Chondrocyte (in vitro differentiated cells): ENCODE data around the gene XAGE3. TPM values are rescaled to one million over a fixed set of nuclear protein-coding genes. Genes with fewer than 3 reads are reported as not detected.
"Not testable (repeated sequence)": the region's sequence is repeated elsewhere in the genome, so short reads cannot be mapped to it uniquely, and the experiment has no call there.

Source experiments
- DNase-seq: peaks from one replicate; pipeline ENCODE4 v3.0.0; 2021; ENCODE audit warnings: mixed read lengths, low spot score
- H3K27ac Mint-ChIP-seq: one replicate; pipeline ENCODE4 v1.8.0; 2021; ENCODE audit warnings: mild to moderate bottlenecking, moderate library complexity, mixed read lengths; ENCODE audit not compliant: unreplicated experiment
- H3K27me3 Mint-ChIP-seq: 2 replicates; pipeline ENCODE4 v1.8.0; 2021; ENCODE audit warnings: low read depth, mixed read lengths
- H3K36me3 Mint-ChIP-seq: 2 replicates; pipeline ENCODE4 v1.8.0; 2021; ENCODE audit warnings: low read depth, mixed read lengths
- H3K4me1 Mint-ChIP-seq: 2 replicates; pipeline ENCODE4 v1.8.0; 2021; ENCODE audit warnings: low read depth, mild to moderate bottlenecking, mixed read lengths
- H3K4me3 Mint-ChIP-seq: one replicate; pipeline ENCODE4 v1.8.0; 2021; ENCODE audit warnings: mild to moderate bottlenecking, moderate library complexity, mixed read lengths; ENCODE audit not compliant: unreplicated experiment
- H3K9me3 Mint-ChIP-seq: 2 replicates; pipeline ENCODE4 v1.8.0; 2021; ENCODE audit warnings: low read depth, mixed read lengths
- long read RNA-seq: library from polyadenylated mRNA; stranded (forward); transcript quantifications from one replicate; pipeline ENCODE4 v2.0.0, GENCODE V29; 2021
- total RNA-seq: library from RNA; stranded (reverse); gene quantifications from 3 replicates; pipeline ENCODE4 v1.2.1, GENCODE V29; 2021
- TF ChIP-seq, protein P1 (sequence below): fragments of 200-600 bp; sonication (generic); IDR thresholded peaks from 2 replicates; pipeline ENCODE4 v1.5.0; 2021; ENCODE audit warnings: antibody characterized with exemption, mild to moderate bottlenecking, moderate library complexity

XAGE3 gene
- total RNA-seq = not detected in 3 replicates
- long read RNA-seq = 0 reads

DNA sequence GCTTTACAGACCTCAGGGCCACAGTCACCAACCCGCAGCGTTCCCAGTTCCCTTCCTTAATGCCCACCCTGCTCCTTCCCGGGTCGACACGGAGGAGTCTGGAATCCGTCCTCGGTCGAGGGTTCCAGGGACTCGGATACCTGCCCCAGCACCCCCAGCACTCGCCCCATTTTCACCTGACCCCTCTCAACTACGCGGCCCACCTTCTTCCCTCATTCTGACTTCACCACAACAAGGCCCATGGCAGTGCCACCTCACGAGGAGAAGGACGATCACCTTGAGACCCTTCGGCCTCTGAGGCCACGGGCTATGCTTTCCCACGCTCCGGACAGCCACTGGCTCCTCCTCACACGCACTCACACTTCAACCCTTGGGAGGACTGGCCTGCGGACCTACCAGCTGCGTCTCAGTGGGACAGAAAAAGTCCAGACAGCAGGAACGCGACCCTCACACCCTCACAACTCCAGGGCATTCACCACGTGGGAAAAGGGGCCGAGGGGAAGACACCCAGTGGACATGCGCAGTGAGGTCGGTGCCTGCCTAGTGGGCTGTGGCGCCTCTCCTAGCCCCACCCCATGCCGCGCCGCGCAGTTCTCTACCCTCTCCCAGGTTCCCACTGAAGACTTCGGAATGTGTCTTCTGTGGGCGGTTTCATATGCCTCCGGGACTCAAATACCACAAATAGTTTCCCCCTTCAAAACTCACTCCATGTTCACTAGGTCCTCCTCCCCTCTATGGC, at the start of gene XAGE3:
XAGE3 (minus strand) TSS at position 474 of the 739 bp plus-strand sequence. CDS start 950 bp downstream, outside the sequence.
- no peak for DNase-seq
- H3K4me3 Mint-ChIP-seq = no peak within 1 kb of the TSS
- H3K36me3 Mint-ChIP-seq = no peaks in the 10 kb centered on the region
- H3K27me3 Mint-ChIP-seq = peaks cover 10% of the 10 kb centered on the region
- TF ChIP-seq, protein P1, sequence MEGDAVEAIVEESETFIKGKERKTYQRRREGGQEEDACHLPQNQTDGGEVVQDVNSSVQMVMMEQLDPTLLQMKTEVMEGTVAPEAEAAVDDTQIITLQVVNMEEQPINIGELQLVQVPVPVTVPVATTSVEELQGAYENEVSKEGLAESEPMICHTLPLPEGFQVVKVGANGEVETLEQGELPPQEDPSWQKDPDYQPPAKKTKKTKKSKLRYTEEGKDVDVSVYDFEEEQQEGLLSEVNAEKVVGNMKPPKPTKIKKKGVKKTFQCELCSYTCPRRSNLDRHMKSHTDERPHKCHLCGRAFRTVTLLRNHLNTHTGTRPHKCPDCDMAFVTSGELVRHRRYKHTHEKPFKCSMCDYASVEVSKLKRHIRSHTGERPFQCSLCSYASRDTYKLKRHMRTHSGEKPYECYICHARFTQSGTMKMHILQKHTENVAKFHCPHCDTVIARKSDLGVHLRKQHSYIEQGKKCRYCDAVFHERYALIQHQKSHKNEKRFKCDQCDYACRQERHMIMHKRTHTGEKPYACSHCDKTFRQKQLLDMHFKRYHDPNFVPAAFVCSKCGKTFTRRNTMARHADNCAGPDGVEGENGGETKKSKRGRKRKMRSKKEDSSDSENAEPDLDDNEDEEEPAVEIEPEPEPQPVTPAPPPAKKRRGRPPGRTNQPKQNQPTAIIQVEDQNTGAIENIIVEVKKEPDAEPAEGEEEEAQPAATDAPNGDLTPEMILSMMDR = no peak
- H3K4me1 Mint-ChIP-seq = no peaks in the 10 kb centered on the region
- no peak within 1 kb of the TSS for H3K27ac Mint-ChIP-seq
- peaks cover 7% of the 10 kb centered on the region for H3K9me3 Mint-ChIP-seq

GRCh38 chrX:52914704-52915103, 46.8 kb upstream of the XAGE3 start:
- not testable (repeated sequence) for H3K4me1 Mint-ChIP-seq, H3K4me3 Mint-ChIP-seq, H3K9me3 Mint-ChIP-seq, DNase-seq, H3K27ac Mint-ChIP-seq, H3K36me3 Mint-ChIP-seq, H3K27me3 Mint-ChIP-seq

DNA sequence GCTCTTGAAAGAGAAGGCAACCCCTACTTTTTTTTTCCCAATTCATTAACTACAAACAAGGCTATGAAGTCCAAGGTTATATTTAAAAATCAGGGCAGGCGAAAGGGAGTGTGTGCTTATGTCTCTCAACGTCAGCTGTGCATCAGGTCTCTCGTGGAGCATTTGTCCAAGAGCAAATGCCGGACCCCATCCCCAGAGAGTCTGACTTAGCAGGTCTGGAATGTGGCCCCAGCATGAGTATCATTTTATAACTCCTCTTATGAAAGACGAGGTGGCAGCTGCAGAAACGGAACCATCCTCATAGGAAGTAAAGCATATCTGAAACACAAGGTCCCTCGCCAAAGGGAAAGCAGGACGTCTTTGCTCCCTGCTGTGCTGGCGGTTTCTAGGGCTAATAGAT, 45.8 kb upstream of the XAGE3 start:
- not testable (repeated sequence) for H3K36me3 Mint-ChIP-seq

GRCh38 chrX:52909313-52909969, 41.6 kb upstream of the XAGE3 start:
- H3K27ac Mint-ChIP-seq, H3K4me1 Mint-ChIP-seq, H3K4me3 Mint-ChIP-seq, H3K36me3 Mint-ChIP-seq, H3K9me3 Mint-ChIP-seq, H3K27me3 Mint-ChIP-seq, DNase-seq: not testable (repeated sequence)

More for the DNA sequence above, 45.8 kb upstream of the XAGE3 start:
- H3K9me3 Mint-ChIP-seq, H3K4me3 Mint-ChIP-seq, DNase-seq, H3K27ac Mint-ChIP-seq, H3K4me1 Mint-ChIP-seq, H3K27me3 Mint-ChIP-seq: not testable (repeated sequence)

DNA sequence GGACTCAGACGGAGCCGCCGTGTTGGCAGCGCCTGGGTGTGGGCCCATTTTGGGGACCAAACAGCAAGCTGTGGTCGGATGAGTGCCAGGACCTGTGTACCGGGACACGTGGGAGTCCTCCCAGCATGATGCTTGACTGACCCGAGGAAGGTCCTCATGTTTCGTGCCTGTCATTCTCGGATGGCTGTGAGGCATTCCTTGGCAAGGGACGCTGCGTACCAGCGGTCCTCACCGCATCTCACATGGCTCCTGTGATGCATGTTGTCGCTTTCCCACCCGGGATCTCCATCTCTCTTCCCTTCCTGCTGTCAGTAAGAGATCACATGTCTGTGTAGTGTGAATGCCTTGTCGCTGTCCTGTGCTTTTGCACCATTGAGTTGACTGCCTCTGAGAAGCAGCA, 40.0 kb upstream of the XAGE3 start:
- H3K4me3 Mint-ChIP-seq, H3K27ac Mint-ChIP-seq, H3K27me3 Mint-ChIP-seq, DNase-seq, H3K36me3 Mint-ChIP-seq, H3K9me3 Mint-ChIP-seq, H3K4me1 Mint-ChIP-seq: not testable (repeated sequence)

DNA sequence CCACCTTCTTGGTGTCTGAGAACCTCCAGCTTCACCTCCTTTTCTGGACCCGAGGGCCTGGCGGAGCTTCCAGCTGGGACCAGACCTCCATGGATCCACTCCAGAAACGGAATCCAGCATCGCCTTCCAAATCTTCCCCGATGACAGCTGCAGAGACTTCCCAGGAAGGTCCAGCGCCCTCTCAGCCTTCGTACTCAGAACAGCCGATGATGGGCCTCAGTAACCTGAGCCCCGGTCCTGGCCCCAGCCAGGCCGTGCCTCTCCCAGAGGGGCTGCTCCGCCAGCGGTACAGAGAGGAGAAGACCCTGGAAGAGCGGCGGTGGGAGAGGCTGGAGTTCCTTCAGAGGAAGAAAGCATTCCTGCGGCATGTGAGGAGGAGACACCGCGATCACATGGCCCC, 39.3 kb upstream of the XAGE3 start:
- not testable (repeated sequence) for DNase-seq, H3K9me3 Mint-ChIP-seq, H3K27ac Mint-ChIP-seq, H3K4me3 Mint-ChIP-seq, H3K36me3 Mint-ChIP-seq, H3K4me1 Mint-ChIP-seq, H3K27me3 Mint-ChIP-seq

DNA sequence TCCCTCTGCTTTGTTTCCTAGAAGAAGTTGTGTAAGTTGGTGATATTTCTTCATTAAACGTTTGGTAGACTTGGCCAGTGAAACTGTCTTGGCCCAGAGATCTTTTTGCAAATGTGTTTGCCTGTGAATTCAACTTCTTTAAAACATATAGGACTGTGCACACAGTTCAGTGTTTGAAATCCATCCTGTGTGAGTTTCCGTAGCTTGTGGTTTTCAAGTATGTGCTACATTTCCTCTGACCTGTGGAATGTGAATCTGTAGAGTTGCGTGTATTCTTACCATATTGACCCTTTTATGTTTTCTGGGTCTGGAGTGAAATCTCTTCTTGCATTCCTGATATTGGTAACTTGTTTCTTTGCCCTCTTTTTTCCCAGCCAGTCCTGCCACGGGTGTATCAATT, 38.2 kb upstream of the XAGE3 start:
- not testable (repeated sequence) for H3K9me3 Mint-ChIP-seq, DNase-seq, H3K36me3 Mint-ChIP-seq, H3K4me1 Mint-ChIP-seq, H3K4me3 Mint-ChIP-seq, H3K27ac Mint-ChIP-seq, H3K27me3 Mint-ChIP-seq

GRCh38 chrX:52905531-52905930, 37.6 kb upstream of the XAGE3 start:
- not testable (repeated sequence) for DNase-seq, H3K27me3 Mint-ChIP-seq, H3K4me3 Mint-ChIP-seq, H3K36me3 Mint-ChIP-seq, H3K27ac Mint-ChIP-seq, H3K9me3 Mint-ChIP-seq, H3K4me1 Mint-ChIP-seq

DNA sequence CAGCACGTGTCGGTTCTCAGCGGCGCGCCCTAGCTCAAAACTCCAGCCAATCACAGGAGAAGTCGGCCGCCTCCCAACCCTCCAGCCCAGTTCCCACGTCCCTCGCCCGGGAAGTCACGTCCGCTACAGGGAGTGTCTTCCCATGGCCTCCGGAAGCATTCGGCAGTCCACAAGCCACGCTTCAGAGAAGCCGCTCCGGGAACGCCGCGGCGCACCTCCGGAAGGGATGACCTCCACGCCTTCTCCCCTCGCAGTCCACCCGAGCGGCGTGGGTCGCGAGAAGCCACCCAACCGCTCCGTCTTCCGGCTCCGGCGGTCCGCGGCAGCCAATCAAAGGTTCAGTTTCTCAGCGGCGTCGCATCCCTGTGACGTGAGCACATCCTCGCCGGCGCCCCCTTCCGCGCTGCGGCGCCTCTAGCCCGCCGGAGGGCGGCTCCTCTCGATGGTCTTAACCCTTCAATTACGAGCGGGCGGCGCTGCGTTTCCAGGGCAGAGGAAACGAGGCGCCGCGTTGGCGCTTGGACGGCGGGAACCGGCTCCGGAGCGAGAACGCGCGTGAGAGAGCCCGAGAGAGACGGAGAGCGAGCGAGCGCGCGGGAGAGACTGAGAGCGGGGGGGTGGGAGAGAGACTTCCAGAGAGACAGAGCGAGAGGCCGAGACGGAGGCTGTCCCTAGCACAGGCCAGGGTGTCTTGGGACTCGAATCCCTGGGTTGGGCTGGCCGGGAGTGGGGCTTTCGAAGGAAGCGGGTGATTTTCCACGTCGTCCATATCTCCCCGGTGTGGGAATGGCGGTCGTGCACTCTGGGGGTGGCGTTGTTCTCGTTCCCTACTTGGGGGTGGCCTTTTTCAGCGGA, 29.2 kb upstream of the XAGE3 start, which contains the start of gene FAM156B:
FAM156B (plus strand) TSS at position 476 of the 855 bp plus-strand sequence. CDS start 9,896 bp downstream, outside the sequence.
- not testable (repeated sequence) for H3K4me1 Mint-ChIP-seq, H3K36me3 Mint-ChIP-seq, DNase-seq, H3K27ac Mint-ChIP-seq, H3K9me3 Mint-ChIP-seq, H3K27me3 Mint-ChIP-seq, H3K4me3 Mint-ChIP-seq

DNA sequence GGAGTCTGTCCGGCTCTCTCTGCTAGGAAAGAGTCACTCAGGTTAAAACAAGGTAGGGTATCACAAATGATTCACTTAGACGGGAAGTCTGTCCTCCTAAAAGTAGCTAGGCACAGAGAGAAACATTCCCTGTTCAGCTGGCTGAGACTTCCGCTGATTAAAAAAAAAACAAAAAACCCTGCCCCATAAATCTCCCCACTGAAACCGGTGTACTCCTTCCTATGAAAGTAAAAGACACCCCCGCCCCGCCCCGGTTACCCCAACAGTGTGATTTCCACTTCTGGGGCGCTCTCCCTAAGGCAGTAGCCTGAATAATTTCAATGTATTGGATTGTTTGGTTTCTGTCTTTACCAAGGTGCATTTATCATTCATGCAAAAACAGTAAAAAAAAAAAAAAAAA, 28.6 kb upstream of the XAGE3 start:
- not testable (repeated sequence) for H3K36me3 Mint-ChIP-seq, H3K4me1 Mint-ChIP-seq, DNase-seq, H3K9me3 Mint-ChIP-seq, H3K27me3 Mint-ChIP-seq, H3K4me3 Mint-ChIP-seq, H3K27ac Mint-ChIP-seq

DNA sequence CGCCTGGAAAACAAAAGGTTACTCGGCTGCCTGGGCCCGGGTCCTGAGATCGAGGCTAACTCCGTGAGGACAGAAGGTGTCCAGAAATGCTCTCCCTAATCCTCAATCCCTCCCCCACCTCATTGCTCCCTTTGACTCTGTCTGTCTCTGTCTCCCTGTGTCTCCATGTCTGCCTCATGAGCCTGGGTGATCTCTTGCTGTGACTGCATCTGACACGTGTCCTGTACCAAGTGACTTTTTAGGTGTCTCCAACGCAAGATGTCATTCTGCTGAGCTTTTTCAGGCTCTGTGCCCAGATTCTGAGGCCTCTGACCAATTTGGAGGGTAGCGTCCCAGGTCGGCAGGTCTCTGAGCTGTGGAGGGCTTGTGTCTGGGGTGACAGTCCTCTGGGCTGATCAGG, 20.2 kb upstream of the XAGE3 start:
- not testable (repeated sequence) for H3K36me3 Mint-ChIP-seq, DNase-seq, H3K27me3 Mint-ChIP-seq, H3K4me3 Mint-ChIP-seq, H3K27ac Mint-ChIP-seq, H3K9me3 Mint-ChIP-seq, H3K4me1 Mint-ChIP-seq
